Measurements from ENCODE around the gene PKN1.

DNA sequence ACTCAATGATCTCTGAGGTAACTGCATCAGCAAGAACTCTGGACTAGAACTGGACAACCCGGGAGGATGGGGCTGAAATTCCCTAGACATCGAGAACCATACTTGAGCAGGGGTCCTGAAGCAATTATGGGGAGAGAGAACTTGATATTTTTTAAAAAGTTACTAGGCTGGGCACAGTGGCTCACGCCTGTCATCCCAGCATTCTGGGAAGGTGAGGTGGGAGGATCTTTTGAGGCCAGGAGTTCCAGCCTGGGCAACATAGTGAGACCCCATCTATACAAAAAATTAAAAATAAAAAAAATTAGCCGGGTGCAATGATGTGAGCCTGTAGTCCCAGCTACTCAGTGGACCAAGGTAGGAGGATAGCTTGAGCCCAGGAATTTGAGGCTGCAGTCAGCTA, 87.4 kb downstream of the PKN1 start:
- TF ChIP-seq CTCF (IDR thresholded peaks at IDR 0.05) (no peak), POLR2A (IDR thresholded peaks at IDR 0.05) (no peak), POLR2AphosphoS5 (IDR thresholded peaks at IDR 0.05) (no peak)
